SK-N-SH treated with all-trans-retinoic acid at 6 μM for 48 hours (cell line): Measurements from ENCODE around the gene CTXN3.

ENCODE experiments used
- ESRRG ChIP-seq: fragments of 250-450 bp; sonication (Bioruptor Pico); IDR thresholded peaks from 2 replicates; pipeline ENCODE4 v1.6.1; 2021; ENCODE audit warnings: mild to moderate bottlenecking
- OSR1 ChIP-seq: fragments of 250-450 bp; sonication (Bioruptor Pico); IDR thresholded peaks from 2 replicates; pipeline ENCODE4 v1.8.0; 2022; ENCODE audit warnings: moderate library complexity, mild to moderate bottlenecking, inconsistent platforms
- PPARA ChIP-seq: fragments of 250-450 bp; sonication (Bioruptor Pico); IDR thresholded peaks from 2 replicates; pipeline ENCODE4 v1.5.0; 2020; ENCODE audit warnings: mild to moderate bottlenecking, borderline replicate concordance
- RARB ChIP-seq: fragments of 250-450 bp; sonication (Bioruptor Pico); IDR thresholded peaks from 2 replicates; pipeline ENCODE4 v1.8.0; 2021; ENCODE audit warnings: mild to moderate bottlenecking, moderate library complexity
- TCF4 ChIP-seq: fragments of 250-450 bp; sonication (Bioruptor Pico); IDR thresholded peaks from 2 replicates; pipeline ENCODE4 v1.8.0; 2021; ENCODE audit warnings: mild to moderate bottlenecking, moderate library complexity, borderline replicate concordance
- TOX ChIP-seq: fragments of 250-450 bp; sonication (Bioruptor Pico); IDR thresholded peaks from 2 replicates; pipeline ENCODE4 v1.8.0; 2021; ENCODE audit warnings: mild to moderate bottlenecking, moderate library complexity, borderline replicate concordance
- ZFP30 ChIP-seq: fragments of 450-650 bp; formaldehyde crosslinking; IDR thresholded peaks from 2 replicates; pipeline ENCODE4 v1.5.0; 2022; ENCODE audit warnings: mild to moderate bottlenecking, moderate library complexity
- ZNF70 ChIP-seq: fragments of 450-650 bp; formaldehyde crosslinking; IDR thresholded peaks from 2 replicates; pipeline ENCODE4 v1.5.0; 2020; ENCODE audit warnings: mild to moderate bottlenecking, moderate library complexity
- ZNF8 ChIP-seq: fragments of 450-650 bp; formaldehyde crosslinking; IDR thresholded peaks from 2 replicates; pipeline ENCODE4 v1.5.0; 2020; ENCODE audit warnings: mild to moderate bottlenecking, moderate library complexity
- TF ChIP-seq, protein P1 (sequence below): fragments of 250-450 bp; sonication (Bioruptor Pico); IDR thresholded peaks from 2 replicates; pipeline ENCODE4 v1.8.0; 2020; ENCODE audit warnings: mild to moderate bottlenecking, moderate library complexity, borderline replicate concordance
- TF ChIP-seq, protein P2 (sequence below): fragments of 250-450 bp; sonication (Bioruptor Pico); IDR thresholded peaks from 2 replicates; pipeline ENCODE4 v1.8.0; 2021; ENCODE audit warnings: low read depth, mild to moderate bottlenecking, moderate library complexity, borderline replicate concordance

DNA sequence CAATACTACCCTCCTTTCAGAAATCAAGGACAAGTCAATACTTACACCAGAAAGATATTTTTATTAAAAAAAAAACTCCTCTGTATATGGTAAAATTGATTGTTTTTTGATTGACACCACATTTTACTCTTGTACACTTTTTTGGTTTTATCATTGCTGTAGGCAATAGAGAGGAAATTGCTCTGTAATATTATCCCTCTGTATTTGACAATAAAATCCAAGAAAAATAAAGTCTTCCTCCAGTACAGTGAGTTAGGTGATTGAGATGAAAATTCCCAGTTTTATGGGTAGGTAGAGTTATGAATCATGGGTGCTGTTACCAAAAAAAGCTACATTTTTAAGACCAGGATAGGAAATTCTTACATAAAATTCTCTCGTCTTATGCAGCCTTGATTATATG lies 31.7 kb downstream of the CTXN3 start:
- TF ChIP-seq, protein P1, sequence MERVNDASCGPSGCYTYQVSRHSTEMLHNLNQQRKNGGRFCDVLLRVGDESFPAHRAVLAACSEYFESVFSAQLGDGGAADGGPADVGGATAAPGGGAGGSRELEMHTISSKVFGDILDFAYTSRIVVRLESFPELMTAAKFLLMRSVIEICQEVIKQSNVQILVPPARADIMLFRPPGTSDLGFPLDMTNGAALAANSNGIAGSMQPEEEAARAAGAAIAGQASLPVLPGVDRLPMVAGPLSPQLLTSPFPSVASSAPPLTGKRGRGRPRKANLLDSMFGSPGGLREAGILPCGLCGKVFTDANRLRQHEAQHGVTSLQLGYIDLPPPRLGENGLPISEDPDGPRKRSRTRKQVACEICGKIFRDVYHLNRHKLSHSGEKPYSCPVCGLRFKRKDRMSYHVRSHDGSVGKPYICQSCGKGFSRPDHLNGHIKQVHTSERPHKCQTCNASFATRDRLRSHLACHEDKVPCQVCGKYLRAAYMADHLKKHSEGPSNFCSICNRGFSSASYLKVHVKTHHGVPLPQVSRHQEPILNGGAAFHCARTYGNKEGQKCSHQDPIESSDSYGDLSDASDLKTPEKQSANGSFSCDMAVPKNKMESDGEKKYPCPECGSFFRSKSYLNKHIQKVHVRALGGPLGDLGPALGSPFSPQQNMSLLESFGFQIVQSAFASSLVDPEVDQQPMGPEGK (CRISPR knock-in tag): no peak
- TF ChIP-seq TOX (CRISPR knock-in tag) (no peak), PPARA (CRISPR knock-in tag) (no peak), ZNF8 (CRISPR knock-in tag) (no peak), TCF4 (CRISPR knock-in tag) (no peak), ESRRG (CRISPR knock-in tag) (no peak), RARB (CRISPR knock-in tag) (no peak), ZFP30 (no peak), OSR1 (CRISPR knock-in tag) (no peak), ZNF70 (no peak)
- TF ChIP-seq, protein P2, sequence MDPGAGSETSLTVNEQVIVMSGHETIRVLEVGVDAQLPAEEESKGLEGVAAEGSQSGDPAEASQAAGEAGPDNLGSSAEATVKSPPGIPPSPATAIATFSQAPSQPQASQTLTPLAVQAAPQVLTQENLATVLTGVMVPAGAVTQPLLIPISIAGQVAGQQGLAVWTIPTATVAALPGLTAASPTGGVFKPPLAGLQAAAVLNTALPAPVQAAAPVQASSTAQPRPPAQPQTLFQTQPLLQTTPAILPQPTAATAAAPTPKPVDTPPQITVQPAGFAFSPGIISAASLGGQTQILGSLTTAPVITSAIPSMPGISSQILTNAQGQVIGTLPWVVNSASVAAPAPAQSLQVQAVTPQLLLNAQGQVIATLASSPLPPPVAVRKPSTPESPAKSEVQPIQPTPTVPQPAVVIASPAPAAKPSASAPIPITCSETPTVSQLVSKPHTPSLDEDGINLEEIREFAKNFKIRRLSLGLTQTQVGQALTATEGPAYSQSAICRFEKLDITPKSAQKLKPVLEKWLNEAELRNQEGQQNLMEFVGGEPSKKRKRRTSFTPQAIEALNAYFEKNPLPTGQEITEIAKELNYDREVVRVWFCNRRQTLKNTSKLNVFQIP (CRISPR knock-in tag): no peak
